ENCODE data around the gene HNRNPM.

DNA sequence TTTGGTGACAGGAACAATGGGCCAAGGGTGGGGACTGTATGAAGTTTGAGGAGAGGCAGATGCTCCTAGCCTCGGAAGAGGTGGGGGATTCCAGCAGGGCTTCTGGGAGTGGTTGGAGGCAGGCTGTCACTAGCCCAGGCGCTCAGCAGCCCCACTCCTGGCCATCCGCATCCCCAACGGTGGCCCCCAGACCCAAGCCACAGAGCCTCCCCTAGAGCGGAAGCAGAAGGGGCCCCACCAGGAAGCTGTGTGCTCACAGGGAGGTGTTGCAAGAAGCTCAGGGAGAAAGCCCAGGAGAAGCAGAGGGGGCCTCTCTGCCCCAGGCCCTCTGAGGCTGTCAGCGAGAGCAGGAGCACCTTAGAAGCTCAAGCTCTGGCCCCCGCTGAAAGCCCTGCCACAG lies 49.4 kb downstream of the HNRNPM start:
- TF ChIP-seq POLR2A (IDR thresholded peaks at IDR 0.05), result no peak
- TF ChIP-seq, protein P1, sequence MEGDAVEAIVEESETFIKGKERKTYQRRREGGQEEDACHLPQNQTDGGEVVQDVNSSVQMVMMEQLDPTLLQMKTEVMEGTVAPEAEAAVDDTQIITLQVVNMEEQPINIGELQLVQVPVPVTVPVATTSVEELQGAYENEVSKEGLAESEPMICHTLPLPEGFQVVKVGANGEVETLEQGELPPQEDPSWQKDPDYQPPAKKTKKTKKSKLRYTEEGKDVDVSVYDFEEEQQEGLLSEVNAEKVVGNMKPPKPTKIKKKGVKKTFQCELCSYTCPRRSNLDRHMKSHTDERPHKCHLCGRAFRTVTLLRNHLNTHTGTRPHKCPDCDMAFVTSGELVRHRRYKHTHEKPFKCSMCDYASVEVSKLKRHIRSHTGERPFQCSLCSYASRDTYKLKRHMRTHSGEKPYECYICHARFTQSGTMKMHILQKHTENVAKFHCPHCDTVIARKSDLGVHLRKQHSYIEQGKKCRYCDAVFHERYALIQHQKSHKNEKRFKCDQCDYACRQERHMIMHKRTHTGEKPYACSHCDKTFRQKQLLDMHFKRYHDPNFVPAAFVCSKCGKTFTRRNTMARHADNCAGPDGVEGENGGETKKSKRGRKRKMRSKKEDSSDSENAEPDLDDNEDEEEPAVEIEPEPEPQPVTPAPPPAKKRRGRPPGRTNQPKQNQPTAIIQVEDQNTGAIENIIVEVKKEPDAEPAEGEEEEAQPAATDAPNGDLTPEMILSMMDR (IDR thresholded peaks at IDR 0.05 in 4 of 5, conservative IDR thresholded peaks at IDR 0.05 in 1 of 5), result no peak
